ENCODE results near the gene TMUB2.

DNA sequence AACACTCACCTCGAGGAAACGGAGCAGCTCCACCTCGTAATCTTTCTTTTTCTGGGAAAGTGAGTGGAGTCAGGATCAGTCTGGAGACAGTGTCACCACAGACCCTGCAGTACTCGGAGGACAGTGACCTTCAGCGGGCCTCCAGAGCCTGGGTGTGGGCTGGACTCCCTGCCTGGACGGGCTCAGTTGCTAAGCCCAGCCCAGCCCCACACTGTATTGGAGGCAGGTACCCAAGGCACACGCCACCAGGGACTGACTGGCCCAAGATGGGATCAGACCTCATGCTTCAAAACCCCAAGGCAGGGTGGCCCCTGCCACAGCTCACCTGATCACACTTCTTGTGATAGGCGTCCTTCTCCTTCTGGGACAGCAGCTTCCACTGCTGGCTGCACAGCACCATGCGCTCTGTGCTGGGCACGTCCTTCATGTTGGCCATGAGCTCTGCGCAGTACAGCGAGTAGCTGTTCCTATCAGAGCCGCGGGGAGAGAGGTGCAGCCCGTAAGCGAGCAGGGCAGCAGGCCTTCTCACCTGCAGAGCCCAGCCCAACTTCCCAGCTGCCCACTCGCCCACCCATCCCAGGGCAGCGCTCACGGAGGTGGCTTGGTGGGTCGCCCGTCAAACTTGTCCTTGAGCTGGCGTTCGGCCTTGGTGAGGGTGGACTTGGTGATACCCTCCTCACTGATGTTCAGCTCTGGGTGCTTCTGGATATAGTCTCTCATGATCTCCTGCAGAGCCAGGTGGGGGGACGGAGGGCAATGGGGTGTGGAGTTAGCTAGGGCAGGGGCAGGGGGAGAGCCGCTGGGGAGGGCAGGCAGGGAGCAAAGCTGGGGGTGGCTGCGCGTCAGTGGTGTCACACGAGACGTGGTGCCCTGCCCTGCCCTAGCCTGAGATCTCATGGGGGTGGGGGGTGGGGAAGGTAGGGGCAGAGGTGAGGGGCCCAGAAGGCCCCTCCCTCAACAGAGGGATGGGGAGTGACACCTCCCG, 24.8 kb downstream of the TMUB2 start:
- TF ChIP-seq POLR2AphosphoS5 (IDR thresholded peaks at IDR 0.05; ENCODE audit: borderline replicate concordance, low read depth, low read length) (no peak; the same call in 1 of the 2 replicates), EZH2 (IDR thresholded peaks at IDR 0.05) (no peak), FOXP2 (optimal IDR thresholded peaks at IDR 0.05; ENCODE audit: control extremely low read depth, extremely low read length, insufficient read depth) (no peak)

Measured in SK-N-MC (cell line).